ENCODE measurements around the gene UBE2C.

DNA sequence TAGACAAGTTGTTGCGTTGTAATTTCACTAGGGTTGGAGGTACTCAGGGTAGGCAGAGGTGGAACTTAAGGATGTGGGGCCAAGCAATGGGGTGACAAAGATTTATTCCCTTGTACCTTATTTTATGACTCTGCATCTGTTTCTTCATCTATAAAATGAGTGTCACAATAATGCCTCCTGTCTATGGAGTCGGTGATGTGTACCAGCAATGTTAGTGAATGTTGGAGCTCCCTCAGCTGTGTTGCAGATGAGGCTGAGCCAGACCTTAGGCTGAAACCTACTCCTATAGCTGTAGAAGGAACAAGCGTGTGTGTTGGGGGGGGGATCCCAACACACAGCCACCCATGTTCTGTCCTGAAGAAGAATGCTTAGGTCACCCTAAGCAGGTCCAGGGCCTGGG lies 4.5 kb downstream of the UBE2C start:
- TF ChIP-seq, protein P1, sequence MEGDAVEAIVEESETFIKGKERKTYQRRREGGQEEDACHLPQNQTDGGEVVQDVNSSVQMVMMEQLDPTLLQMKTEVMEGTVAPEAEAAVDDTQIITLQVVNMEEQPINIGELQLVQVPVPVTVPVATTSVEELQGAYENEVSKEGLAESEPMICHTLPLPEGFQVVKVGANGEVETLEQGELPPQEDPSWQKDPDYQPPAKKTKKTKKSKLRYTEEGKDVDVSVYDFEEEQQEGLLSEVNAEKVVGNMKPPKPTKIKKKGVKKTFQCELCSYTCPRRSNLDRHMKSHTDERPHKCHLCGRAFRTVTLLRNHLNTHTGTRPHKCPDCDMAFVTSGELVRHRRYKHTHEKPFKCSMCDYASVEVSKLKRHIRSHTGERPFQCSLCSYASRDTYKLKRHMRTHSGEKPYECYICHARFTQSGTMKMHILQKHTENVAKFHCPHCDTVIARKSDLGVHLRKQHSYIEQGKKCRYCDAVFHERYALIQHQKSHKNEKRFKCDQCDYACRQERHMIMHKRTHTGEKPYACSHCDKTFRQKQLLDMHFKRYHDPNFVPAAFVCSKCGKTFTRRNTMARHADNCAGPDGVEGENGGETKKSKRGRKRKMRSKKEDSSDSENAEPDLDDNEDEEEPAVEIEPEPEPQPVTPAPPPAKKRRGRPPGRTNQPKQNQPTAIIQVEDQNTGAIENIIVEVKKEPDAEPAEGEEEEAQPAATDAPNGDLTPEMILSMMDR (conservative IDR thresholded peaks at IDR 0.05; ENCODE audit: low read depth, low read length): no peak
- TF ChIP-seq EZH2 (IDR thresholded peaks at IDR 0.05; ENCODE audit: borderline replicate concordance, low read depth, low read length, poor library complexity, severe bottlenecking): no peak

Measured in A673 (cell line).